Epithelial cell of proximal tubule (primary cell): Measurements from ENCODE around the gene NUP210L. TPM values are rescaled to one million over a fixed set of nuclear protein-coding genes. Genes with fewer than 3 reads are reported as not detected.
A peak's percentile ranks its signal among the peaks of the same experiment; 100 is the strongest.

Source experiments
- DNase-seq: peaks from one replicate; pipeline ENCODE4 v3.0.0-alpha.2; 2011; ENCODE audit warnings: low read depth
- H3K4me3 ChIP-seq: 2 replicates; pipeline ENCODE4 v1.5.1; 2011; ENCODE audit warnings: low read depth, mild to moderate bottlenecking, low read length
- total RNA-seq: library from RNA; depleted of rRNA; stranded (reverse); fragments of >200 nt; gene quantifications from 2 replicates; pipeline ENCODE4 v1.2.3, GENCODE V29; 2015
- TF ChIP-seq, protein P1 (sequence below): conservative IDR thresholded peaks from 2 replicates; pipeline ENCODE4 v1.5.1; 2012; ENCODE audit warnings: low read depth, mild to moderate bottlenecking, low read length

The NUP210L gene
- total RNA-seq: not detected in 2 replicates

DNA sequence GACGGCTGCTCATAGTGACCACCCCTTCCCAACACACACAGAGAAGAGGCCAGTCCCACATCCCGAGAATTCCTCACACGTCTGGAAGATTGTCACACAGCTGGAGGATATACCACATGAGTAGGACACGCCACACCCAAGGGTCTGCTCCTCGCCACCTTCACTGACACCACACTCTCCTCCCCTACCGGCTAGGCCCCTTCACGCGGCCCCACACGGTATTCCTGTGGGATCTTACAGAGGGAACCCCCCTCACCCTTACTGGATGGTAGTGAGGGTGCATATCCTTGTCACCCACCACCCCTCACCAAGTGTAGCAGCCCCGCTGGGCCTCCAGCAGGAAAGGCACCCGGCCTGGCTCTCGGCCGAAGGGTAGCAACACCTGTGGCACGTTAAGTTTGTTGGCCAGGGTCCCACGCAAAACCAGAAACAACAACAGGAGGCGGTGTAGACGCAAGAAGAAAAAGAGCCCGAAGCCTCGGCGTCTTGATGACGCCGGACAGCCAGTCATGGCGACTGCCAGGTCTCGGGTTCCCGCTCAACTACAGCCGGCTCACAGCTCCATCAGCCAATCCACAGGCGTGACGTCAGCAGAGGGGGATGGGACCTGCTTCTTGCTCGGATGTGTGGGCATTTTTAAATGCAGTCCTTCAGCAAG, at the start of gene NUP210L:
Gene NUP210L, minus strand, starts transcription at position 540 of the 658 bp plus-strand sequence.
- TF ChIP-seq, protein P1, sequence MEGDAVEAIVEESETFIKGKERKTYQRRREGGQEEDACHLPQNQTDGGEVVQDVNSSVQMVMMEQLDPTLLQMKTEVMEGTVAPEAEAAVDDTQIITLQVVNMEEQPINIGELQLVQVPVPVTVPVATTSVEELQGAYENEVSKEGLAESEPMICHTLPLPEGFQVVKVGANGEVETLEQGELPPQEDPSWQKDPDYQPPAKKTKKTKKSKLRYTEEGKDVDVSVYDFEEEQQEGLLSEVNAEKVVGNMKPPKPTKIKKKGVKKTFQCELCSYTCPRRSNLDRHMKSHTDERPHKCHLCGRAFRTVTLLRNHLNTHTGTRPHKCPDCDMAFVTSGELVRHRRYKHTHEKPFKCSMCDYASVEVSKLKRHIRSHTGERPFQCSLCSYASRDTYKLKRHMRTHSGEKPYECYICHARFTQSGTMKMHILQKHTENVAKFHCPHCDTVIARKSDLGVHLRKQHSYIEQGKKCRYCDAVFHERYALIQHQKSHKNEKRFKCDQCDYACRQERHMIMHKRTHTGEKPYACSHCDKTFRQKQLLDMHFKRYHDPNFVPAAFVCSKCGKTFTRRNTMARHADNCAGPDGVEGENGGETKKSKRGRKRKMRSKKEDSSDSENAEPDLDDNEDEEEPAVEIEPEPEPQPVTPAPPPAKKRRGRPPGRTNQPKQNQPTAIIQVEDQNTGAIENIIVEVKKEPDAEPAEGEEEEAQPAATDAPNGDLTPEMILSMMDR: no peak
- DNase-seq: no peak
- no peak within 1 kb of the TSS for H3K4me3 ChIP-seq

DNA sequence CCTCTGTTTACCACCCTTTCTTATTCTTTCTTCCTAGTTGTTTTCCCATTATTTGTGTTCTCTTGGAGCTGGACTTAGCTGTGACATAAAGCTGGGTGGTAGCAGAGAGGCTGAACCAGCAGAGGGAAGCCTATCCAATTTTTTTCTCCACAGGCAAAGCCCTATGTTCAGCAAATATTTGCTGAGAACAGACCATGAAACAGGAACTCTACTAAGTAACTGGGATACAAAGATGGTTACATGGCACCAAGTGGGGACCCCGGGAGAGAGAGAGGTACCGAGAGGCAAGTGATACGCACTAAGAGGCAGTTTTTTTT, 44.6 kb upstream of the NUP210L start:
- DNase-seq: no peak
- no peak overlapping the region for H3K4me3 ChIP-seq
- TF ChIP-seq, protein P1: no peak

DNA sequence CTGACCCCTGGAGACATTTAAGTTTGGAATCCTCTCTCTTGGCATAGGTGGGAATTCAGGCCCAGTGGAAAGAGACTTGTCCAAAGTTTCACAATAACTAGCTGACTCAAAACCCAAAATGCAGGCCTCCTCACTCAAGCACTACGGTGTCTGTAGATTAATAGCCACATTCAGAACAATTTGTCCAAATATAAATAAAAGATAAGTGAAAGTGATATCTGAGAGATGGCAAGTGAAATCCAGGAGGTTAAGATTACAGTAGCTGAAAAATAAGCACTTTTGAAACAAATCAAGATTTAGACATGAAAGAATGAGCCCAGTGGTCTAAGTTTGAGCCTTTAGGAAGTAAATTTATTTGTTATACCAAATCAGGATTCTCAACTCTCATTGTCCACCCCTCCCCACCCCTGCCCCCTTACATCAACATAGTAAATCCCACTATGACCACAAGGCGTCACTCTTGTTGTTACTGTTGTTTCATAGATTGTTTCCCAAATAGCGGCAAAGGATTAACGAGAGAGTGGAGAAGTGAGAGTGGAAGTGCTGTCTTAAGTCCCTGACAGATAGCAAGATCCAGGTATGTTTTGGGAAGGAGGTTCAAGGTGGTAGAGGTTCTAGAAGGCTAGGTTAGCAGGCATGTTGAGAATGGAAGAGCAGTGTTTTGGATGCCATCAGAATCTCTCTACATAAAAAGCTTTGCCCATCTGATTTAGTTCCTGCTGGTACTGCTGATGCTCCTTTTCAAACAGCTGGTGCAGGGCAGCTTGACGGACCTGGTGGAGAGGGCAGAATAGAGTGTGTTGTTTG, 44.1 kb upstream of the NUP210L start:
- H3K4me3 ChIP-seq: no peak overlapping the region
- TF ChIP-seq, protein P1: peak; percentile 67
- DNase-seq: no peak

DNA sequence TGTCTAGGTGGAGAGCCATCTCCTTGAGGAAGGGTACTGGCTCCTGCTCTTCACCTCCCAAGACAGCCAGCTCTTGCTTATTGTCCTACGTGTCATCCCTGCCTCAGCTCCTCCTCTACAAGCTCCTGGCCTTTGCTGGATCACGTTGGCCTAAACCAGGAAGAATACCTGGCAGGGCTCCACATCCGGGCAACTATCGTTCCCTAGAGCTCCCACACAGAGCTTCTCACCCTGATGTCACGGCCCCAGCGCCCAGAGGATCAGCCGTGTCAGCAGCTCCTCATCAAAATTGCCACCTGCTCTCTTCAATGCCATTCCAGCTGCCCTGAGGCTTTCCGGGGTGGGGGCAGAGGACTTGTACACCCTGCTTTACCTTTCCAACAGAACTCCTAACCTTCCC, 38.9 kb upstream of the NUP210L start:
- H3K4me3 ChIP-seq: no peak overlapping the region
- TF ChIP-seq, protein P1: no peak
- no peak for DNase-seq

DNA sequence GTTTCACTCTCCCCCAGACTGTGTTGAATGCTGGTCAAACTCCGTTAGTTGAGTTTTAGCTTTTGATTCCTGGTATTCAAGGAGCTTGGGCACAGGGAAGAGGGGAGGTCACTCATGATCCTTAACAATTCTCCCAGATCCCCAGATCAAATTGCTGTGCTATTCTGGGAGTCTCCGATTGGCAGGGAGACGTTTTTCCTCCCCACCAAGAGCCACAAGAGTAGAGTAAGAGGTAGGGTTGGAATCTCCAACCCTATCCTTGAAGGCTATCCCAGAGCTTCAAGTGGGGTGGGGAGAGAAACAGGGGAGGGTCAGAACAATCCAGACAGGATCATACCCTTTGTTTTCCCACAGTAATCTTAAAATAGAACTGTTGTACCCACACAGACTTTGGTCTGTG, 37.6 kb upstream of the NUP210L start:
- H3K4me3 ChIP-seq: no peak overlapping the region
- TF ChIP-seq, protein P1: no peak
- DNase-seq: no peak

DNA sequence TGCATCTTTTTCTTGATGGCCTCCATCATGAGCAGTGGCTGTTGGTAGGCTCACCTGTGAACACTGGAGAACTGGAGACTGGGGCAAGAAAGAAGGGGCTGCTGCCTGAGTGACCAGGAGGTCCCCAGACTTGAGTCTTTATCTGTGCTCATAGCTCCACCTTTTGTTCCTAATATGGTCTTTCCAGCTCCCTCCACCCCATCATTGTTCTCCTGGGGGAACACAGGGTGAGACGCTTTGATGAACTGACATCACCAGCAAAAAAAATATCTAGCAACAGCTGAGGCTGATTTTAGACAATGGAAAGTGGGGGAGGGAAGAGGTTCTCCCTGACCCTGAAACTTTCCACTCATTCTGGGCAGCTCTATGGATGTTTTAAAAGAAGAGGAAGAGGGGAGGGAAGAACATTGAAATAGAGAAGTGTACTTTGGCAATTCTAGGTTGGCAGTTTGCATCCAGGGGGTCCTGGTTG, 37.2 kb upstream of the NUP210L start, which contains the start of gene TPM3:
Gene TPM3, minus strand, starts transcription at position 111 of the 472 bp plus-strand sequence. Its CDS starts 82 bp downstream, at position 29.
- DNase-seq: no peak
- H3K4me3 ChIP-seq: no peak within 1 kb of the TSS
- TF ChIP-seq, protein P1: no peak
